ENCODE measurements around the gene PHLDB3.

DNA sequence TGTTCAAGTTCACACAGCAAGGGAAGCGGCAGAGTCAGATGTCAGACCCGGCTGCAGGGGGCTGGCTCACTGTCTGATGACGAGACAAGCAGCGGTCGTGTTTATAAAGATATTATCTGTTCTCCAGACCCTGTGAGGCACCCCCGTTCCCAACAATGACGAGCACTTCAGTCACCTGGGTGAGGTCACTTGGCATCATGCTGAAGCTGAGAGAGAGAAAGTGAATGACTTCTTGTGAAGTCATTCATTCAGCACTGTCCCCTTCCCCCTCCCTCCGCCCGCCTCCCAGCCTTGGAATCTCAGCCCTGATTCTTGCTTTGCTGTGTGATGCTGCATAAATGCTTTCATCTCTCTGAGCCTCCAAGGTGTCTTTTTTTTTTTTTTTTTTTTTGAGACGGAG, 34.3 kb downstream of the PHLDB3 start:
- TF ChIP-seq CTCF (CRISPR knock-in tag; IDR thresholded peaks at IDR 0.05), result no peak
- no peak for TF ChIP-seq JUN (CRISPR knock-in tag; IDR thresholded peaks at IDR 0.05)
- TF ChIP-seq HCFC1 (IDR thresholded peaks at IDR 0.05; ENCODE audit: low read depth, low read length), result no peak
- TF ChIP-seq ZNF24 (IDR thresholded peaks at IDR 0.05), result no peak
- TF ChIP-seq TEAD2 (CRISPR knock-in tag; IDR thresholded peaks at IDR 0.05), result no peak
- no peak for TF ChIP-seq NCOR1 (IDR thresholded peaks at IDR 0.05; ENCODE audit: borderline replicate concordance, low read length)
- no peak for TF ChIP-seq ZHX1 (CRISPR knock-in tag; IDR thresholded peaks at IDR 0.05; ENCODE audit: low read depth)
- TF ChIP-seq, protein P1, sequence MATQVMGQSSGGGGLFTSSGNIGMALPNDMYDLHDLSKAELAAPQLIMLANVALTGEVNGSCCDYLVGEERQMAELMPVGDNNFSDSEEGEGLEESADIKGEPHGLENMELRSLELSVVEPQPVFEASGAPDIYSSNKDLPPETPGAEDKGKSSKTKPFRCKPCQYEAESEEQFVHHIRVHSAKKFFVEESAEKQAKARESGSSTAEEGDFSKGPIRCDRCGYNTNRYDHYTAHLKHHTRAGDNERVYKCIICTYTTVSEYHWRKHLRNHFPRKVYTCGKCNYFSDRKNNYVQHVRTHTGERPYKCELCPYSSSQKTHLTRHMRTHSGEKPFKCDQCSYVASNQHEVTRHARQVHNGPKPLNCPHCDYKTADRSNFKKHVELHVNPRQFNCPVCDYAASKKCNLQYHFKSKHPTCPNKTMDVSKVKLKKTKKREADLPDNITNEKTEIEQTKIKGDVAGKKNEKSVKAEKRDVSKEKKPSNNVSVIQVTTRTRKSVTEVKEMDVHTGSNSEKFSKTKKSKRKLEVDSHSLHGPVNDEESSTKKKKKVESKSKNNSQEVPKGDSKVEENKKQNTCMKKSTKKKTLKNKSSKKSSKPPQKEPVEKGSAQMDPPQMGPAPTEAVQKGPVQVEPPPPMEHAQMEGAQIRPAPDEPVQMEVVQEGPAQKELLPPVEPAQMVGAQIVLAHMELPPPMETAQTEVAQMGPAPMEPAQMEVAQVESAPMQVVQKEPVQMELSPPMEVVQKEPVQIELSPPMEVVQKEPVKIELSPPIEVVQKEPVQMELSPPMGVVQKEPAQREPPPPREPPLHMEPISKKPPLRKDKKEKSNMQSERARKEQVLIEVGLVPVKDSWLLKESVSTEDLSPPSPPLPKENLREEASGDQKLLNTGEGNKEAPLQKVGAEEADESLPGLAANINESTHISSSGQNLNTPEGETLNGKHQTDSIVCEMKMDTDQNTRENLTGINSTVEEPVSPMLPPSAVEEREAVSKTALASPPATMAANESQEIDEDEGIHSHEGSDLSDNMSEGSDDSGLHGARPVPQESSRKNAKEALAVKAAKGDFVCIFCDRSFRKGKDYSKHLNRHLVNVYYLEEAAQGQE (IDR thresholded peaks at IDR 0.05; ENCODE audit: borderline replicate concordance in 1 of 2, low read depth in 1 of 2, low read length in 2 of 2), result no peak
- TF ChIP-seq ZNF232 (CRISPR knock-in tag; IDR thresholded peaks at IDR 0.05; ENCODE audit: borderline replicate concordance), result no peak
- TF ChIP-seq PRDM15 (CRISPR knock-in tag; IDR thresholded peaks at IDR 0.05), result no peak
- no peak for TF ChIP-seq ATF2 (CRISPR knock-in tag; IDR thresholded peaks at IDR 0.05)
- no peak for TF ChIP-seq ZBTB10 (CRISPR knock-in tag; IDR thresholded peaks at IDR 0.05; ENCODE audit: borderline replicate concordance)
